TTC549 (cell line): ENCODE measurements around the gene ACP2.
"Not testable (repeated sequence)": the region's sequence is repeated elsewhere in the genome, so short reads cannot be mapped to it uniquely, and the experiment has no call there.

Experiments used
- FAIRE-seq: peaks from 2 replicates; lab custom pipeline; 2012; peaks lifted over from hg19 to GRCh38; lab: Jason Lieb, UNC

ACP2 gene

DNA sequence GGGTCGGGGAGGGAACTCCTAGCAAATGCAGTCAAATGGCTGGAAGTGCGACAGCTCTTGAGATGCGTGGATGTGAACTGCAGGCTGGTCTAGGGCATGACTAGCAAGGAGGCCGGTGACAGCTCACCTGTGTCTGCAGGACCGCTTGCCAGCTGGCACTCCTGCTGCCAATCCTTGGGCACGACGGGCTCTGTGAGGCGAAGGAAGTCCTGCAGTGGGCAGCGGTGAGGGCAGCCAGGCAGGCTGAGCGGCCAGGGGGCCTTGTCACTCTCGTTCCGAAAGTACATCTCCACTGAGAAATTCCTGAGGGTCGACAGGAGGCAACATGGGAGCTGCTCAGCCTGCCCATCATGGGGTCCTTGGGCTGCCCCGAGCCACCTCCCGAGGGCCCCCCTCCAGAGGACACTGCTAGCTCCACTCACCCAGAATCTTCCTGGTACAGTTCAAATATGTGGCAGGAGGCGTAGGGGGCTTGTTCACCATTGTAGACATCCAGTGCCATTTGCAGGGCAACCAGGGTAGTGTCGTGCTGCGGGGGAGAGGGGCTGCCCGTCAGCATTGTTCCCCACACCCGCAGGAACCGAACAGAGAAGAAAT is 5.9 kb downstream of the ACP2 start:
- FAIRE-seq: no peak

DNA sequence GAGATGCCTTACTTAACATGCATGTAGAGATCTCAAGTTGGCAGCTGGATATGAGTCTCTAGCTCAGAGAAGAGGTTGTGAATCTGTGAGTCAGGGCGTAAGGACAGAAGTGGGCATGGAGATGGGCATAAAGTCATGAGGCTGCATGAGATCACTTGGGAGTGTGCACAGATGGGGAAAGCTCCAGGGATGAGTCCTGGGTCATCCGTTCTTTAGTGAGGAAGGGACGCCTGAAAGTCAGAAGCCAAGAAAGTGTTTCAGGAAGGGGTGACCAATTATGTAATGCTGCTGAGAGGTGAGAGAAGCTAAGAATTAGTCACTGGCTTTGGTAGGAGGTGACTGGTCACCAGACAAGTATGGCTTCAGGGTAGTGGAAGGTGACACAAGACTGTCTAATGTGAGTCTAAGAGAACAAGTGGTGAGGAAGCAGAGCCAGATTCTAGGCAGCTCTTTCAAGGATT is 6.7 kb downstream of the ACP2 start:
- no peak for FAIRE-seq

DNA sequence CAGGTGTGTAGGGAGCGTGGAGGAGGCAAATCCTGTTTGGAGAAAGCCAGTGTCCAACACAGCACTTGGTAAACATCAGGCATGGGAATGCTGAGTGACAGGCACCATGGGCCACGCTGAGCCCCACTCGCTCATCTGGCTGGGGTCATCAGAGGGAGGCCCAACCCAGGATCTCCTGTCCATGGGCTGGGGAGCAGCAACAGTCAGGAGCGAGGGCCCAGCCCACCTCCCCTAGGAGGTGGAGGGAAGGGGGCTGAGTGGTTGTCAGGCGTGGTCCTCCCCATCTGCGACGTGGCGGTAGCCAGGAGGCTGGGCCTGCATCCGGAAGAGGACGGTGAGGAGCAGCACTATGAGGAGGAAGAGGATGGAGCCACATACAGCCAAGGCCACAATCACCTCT is 8.8 kb downstream of the ACP2 start:
- FAIRE-seq: no peak

DNA sequence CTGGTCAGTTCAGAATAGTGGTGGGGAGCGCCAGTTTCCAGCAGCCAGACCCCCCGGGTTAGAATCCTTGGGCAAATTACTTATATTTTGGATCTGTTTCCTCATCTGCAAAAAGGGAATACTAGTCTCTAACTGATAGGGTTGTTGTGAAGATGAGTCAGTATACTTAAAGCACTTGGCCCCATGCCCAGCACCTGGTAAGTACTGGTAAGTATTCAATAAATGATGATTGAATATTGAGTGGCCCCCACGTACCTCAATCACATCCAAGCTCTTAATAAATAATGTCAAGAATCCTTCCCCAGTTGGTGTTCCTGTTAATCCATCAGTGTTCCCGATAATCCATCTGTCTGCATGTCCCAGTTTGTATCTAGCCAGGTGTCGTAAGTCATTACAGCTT is 12.1 kb downstream of the ACP2 start:
- no peak for FAIRE-seq

DNA sequence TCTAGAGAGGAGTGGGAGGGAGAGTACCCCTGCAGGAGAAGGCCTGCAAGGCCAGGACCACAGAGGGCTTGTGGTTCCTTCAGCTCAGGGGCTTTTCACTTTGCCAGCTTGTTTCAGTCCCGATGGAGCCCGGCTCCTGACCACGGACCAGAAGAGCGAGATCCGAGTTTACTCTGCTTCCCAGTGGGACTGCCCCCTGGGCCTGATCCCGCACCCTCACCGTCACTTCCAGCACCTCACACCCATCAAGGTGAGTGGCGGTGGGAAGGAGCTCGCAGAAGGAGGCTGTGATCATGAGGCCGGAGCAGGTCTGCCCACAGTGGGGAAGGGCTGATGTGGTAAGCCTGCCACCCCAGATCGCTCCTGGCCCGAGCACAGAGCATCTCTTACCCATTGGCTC is 13.5 kb downstream of the ACP2 start:
- FAIRE-seq: no peak

DNA sequence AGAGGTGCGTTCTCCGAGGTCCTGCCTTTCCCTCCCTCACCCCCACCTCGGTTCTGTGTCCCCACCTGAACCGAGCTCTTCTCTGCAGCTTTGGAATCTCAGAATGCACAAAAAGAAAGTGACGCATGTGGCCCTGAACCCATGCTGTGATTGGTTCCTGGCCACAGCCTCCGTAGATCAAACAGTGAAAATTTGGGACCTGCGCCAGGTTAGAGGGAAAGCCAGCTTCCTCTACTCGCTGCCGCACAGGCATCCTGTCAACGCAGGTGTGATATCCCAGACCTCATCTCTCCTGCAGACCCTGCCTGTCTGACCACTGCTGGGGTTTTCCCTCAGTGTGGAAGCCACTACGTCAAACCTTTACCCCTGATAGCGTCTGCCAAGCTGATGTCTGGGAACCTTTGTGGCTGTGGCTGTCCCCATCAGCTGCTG is 13.9 kb downstream of the ACP2 start:
- FAIRE-seq: no peak

DNA sequence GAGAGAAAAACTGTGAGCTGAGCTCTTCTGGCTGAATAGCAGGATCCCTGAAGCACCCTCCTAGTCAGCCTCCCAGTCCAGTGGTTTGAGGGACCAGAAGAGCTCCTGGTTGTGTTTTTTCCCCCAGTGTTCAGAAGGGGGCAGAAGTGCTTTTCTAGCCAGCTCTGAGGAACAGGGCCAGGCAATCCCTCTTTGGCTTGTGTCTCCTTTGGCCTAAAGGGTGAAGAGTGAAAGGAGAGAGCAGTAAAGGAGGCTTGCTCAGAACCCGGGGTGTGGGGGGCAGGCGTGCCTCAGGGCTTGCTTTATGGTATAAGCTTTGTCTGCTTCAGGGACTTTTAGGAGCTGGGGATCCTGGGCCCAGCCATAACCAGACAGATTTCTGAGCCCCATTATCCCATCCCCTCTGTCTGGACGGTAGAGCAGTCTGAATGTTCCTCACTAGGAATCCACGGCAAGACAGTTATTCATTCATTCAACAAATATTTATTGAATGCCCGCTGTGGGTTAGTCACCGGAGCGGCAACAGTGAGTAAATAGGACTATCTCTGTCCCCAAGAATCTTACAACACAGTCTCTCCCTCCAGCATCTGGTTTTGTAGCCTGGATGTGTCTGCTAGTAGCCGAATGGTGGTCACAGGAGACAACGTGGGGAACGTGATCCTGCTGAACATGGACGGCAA is 14.5 kb downstream of the ACP2 start:
- no peak for FAIRE-seq

DNA sequence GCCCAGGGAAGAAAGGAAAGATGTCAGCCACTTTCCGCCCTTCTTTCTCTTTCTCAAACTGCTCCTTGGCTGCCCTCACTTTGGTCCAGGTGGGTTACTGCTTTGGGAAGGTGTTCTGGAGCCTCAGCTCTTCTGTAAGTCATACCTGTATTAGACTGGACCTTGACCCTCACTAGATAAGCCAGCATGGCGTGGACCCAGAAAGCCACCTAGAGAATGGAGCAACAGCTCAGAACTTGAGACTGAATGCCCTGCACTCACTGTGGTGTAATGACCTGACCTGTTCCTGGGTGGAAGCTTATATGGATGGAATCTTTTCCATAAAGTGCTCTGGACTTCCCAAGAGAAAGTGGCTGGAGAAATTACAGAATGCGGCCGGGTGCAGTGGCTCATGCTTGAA is 15.6 kb downstream of the ACP2 start:
- no peak for FAIRE-seq

DNA sequence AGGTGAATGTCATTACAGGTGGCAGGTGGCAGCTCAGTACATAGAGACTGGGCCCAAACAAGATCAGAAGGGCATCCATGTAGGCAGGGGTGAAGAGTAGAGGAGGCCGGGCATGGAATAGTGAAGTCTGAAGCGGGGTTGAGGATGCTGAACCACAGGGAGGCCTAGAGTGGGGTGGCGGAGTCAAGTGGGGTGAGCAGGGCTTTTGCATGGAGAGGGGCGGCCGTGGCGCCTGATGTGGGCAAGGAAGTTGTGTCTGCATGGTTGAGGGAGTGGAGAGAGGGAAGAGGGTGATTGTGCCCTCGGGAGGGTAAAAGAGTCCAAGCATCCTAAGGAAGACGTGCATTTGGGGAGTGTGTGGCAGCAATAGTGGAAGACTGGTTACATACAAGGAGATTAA is 19.5 kb downstream of the ACP2 start:
- FAIRE-seq: no peak

DNA sequence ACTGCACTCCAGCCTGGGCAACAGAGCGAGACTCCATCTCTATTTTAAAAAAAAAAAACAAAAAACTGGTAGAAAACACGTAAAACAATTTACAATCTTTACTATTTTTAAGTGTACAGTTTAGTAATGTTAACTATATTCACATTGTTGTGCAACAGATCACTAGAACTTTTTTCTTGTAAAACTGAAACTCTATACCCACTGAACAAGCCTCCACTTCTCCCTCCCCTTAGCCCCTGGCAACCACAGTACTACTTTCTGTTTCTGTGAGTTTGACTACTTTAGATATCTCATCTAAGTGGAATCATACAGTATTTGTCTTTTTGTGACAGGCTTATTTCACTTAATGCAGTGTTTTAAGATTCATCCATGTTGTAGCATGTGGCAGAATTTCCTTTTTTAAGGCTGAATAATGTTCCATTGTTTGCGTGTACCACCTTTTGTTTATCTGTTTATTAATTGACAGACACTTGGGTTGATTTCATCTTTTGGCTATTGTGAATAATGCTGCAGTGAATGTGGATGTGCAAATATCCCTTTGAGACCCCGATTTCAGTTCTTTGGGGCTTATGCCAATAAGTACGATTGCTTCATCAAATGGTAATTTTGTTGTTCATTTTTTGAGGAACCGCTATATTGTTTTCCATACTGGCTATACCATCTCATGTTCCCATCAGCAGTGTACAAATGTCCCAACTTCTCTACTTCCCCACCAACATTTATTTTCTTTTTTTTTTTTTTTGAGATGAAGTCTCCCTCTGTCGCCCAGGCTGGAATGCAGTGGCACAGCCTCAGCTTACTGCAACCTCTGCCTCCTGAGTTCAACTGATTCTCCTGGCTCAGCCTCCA is 22.8 kb downstream of the ACP2 start:
- FAIRE-seq: no peak

DNA sequence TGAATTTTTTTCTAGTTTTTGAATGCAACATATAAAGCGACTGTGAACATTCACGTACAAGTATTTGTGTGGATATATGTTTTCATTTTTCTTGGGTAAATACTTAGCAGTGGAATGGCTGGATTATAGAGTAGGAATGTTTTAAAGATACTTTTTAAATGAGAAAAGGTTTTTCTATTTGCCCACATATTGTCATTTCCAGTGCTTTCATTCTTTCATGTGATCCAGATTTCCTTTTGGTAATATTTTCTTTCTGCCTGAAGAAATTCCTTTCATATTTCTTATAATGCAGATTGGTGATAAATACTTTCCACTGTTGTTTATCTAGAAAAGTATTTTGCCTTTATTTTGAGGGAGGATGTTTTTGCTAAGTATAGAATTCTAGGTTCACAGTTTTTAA is 25.9 kb downstream of the ACP2 start:
- FAIRE-seq: no peak

DNA sequence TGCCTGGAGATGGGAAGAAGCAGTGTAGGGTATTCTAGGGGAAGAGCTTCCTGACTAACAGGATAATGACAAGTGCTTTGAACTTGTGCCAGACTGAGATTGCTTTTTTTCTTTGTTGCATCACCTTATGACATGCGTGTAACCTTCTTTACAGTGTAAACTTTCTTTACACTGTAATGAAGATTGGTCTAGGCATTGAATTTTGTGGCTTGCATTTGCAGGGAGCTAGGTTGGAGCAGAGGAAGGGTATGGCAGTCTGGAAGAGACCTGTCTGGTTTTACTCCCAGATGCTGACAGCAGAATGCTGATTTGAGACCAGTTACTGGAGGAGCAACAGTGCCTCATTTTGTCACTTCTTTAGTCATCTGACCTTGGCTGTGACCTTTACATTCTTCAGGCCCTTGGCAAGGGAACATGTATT is 28.2 kb downstream of the ACP2 start:
- no peak for FAIRE-seq

DNA sequence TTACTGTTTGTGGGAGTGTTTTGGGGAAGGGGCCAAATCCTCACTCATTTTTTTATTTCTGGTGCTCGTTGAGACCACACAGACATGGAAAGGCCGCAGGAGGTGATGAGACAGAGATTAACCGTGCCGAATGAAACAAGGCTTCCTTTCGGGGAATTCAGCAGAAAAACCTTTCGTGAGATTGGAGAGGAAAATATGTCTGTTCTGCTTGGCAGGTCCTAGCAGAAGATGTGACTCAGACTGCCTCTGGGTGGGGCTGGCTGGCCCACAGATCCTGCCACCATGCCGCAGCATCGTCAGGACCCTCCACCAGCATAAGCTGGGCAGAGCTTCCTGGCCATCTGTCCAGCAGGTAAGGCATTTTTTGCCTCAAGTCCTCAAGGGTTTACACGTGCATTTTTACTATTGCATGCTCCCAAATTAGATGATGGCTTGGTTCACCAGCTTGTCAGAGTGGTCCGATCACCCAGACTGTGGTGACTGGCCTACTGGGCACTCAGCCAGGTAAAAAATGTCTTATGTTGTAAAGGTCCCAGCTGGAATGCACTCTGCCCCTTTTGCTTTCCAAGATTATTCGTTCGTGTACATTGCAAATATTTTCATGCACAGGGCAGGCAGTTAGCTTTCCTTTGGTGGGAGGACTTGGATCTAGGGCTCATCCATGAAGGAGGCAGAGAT is 32.4 kb downstream of the ACP2 start:
- no peak for FAIRE-seq

DNA sequence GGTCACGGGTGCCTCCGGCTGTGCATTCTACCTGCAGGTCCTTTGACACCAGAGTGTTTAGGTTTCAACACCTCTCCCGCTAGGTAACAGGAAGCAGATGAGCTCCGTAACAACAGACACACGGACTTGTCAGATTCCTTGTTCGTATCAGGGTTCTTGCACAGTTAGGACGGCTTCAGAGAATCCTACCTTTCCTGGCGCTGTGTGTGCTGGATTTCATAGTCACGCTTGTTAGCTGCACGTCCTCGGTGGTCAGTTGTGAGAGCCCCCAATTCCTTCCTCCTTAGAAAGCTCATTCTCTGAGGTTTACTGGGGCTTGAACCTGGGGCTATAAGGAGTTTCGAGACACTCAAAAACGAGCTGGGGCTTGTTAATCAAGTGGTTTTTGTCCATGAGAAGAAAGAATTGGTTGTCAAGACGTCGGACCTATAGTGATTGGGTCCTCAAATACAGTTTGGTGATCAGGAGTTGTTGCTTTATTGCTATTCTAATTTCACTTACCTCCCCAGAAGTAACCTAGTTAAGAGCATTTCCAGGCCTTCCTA is 33.2 kb downstream of the ACP2 start:
- no peak for FAIRE-seq

DNA sequence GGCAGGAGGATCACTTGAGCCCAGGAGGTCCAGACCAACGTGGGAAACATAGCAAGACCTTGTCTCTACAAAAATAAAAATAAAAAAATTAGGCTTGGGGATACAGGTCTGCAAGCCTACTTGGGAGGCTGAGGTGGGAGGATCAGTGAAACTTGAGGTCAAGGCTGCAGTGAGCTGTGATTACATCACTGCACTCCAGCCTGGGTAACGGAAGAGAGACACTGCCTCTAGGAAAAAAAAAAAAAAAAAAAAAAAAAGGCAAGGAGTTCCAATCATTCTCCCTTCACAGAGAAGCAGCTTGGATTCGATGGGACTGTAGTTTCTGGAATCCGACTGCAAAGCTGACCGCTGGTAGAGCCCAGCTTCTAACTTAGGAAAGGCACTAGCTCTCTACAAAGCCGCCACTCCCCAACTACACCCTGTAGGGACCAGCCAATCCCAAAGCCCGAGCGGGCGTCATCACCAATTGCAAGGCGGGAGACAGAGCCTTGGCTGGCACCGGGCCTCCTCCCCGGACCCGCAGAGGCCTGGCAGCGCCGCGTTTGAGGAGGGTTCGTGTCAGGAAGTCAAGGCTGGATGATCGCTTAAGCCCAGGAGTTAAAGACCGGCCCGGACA is 34.6 kb downstream of the ACP2 start:
- FAIRE-seq: no peak

DNA sequence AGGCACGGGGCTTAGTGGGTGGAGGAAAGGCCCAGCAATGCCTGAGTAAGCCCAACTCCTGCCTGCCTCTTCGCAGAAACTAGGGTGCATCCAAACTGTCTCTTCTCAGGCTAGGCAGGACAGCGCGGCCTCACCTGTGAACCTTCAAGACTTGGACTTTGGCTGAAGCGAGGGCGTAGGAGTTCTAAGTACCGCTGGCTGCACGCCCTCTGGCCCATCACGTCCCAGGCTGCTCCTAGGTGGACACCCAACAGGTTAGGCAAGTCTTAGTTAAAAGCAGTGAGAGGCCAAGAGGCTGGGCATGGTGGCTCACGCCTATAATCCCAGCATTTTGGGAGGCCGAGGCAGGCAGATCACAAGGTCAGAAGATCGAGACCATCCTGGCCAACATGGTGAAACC is 35.7 kb downstream of the ACP2 start:
- FAIRE-seq: no peak

DNA sequence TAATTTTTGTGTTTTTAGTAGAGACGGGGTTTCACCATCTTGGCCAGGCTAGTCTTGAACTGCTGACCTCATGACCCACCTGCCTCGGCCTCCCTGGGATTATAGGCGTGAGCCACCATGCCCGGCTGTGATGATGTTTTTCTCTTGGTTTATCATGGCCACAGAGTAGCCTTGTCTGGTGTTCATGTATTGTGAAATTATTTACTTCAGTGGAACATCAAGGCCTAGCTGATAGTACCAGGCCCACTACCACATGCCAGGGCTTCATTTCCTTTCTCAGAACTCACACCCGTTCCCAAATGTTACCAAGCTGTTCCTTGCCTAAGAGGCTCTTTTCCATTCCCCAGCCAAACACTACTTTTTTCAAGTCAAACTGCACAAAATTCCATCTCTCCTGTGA is 40.0 kb downstream of the ACP2 start:
- FAIRE-seq: no peak

DNA sequence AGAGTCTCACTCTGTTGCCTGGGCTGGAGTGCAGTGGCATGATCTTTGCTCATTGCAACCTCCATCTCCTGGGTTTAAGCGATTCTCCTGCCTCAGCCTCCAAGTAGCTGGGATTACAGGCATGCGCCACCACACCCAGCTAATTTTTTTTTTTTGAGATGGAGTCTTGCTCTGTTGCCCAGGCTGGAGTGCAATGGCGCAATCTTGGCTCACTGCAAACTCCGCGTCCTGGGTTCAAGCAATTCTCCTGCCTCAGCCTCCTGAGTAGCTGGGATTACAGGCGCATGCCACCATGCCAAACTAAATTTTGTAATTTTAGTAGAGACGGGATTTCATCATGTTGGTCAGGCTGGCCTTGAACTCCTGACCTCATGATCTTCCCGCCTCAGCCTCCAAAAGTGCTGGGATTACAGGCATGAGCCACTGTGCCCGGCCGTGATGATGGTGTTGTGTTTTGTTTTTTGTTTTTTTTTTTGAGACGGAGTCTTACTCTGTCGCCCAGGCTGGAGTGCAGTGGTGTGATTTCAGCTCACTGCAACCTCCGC is 40.5 kb downstream of the ACP2 start:
- not testable (repeated sequence) for FAIRE-seq

DNA sequence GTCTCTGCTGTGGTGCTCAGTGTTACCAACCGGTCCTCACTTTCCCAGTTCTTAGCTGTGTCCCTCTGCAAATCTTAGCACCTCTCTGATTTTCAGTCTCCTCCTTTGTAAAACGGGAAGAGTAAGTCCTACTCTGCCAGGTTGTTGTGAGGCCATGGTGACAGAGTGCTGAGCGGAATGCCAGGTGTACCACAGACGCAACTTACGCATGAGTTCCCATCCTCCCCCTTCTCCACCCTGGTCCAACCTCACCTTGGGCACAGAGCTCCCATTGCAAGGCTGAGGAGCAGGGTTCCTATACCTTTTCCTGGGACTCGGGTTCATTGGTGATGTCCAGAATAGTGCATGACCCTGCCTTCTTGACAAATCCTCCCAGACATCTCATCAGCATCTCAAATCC is 41.2 kb downstream of the ACP2 start:
- no peak for FAIRE-seq

DNA sequence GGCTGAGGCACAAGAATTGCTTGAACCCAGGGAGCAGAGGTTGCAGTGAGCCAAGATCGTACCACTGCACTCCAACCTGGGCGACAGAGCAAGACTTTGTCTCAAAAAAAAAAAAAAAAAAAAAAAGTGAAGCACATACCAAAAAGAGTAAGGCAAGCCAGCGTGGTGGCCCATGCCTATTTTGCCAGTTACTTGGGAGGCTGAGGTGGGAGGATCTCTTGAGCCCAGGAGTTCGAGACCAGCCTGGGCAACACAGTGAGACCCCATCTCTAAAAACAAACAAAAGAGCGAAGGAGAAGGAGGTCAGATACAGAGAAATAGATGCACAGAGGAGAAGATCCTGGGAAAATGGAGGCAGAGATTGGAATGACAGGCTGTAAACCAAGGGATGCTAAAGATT is 42.0 kb downstream of the ACP2 start:
- FAIRE-seq: not testable (repeated sequence)

DNA sequence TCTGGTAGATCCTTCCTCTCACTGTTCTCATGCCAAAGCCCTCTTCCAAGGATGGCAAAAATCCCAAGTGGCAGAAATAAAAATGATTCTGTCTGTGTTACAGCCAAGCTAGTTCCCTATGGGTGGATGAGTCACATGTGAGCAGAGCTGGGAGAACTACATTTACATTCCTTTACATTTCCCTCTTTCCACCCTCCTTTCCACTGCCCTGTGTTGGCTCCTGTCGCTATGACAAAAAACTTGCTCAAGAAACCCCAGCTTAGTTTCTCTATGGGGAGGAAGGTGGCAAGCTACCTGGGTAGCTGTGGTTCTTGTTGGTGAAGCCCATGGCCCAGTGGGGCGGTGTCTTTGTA is 44.0 kb downstream of the ACP2 start:
- no peak for FAIRE-seq

DNA sequence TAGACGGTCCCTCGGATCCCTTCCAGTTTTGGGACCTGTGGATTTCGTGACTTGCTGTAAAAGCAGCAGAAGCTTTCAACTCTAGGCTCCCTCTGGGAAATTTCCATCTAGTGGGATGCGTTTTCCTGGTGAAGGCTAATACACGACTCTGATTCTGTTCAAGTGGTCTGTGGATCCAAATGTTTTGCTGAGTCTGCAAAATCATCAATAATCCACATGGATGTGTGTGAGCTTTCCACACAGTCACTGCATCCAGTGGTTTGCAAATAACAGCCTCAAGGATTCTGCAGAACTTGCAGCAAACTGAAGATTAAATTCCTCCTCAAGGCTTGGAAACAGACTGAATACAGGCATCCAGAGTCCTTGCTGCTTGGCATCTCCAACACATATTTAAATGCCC is 46.0 kb downstream of the ACP2 start:
- no peak for FAIRE-seq
